GM21786 (cell line): Measurements from ENCODE around the gene KLF12.

ENCODE experiments used
- ATAC-seq: cut with Tn5 transposase; IDR thresholded peaks from one replicate; pipeline ENCODE4 v1.9.1; 2021; ENCODE audit not compliant: unreplicated experiment

Gene KLF12

DNA sequence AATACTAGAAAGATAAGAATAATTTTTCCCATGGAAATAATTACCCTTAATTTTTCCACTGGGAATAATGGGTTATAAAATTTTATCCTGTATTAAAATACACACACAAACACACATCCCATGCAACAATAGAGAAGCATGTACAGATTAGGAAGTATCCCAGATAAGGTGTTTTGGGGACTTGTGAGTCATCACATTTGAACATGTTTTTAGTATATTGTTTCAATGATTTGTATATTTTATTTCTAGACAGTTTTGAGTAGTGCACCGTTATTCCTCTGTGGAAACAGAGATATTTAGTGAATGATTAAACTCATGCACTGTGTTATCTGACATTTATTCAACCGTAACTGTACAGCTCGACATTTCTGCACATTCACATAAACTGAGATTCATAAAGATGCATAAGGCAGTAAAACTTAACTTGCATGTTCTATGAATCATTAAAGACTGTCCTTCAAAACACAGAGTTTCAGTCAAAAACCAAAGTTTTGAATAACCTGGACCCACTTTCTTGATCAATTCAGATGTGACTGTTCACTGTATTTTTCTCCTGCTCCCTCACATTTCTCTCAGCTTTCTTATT is 30.1 kb downstream of the KLF12 start:
- ATAC-seq, result no peak

DNA sequence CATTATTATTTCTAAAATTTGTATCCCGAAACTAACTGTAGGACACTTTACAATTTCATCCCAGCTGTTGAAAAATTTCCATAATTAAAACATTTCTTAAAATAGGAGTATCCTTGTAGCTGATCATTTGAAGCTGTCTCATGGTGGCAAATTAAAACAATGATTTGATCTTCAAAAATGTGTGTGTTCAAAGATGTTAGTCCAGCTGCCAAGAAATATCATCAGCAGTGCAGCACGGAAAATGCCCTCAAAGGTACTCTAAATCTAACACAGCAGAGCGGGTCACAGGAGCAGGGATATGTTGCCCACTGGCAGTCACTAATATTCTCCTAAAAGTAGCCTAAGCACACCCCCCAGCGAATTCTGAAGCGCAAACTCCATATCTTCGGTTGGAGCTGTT is 31.0 kb downstream of the KLF12 start:
- ATAC-seq, result no peak

DNA sequence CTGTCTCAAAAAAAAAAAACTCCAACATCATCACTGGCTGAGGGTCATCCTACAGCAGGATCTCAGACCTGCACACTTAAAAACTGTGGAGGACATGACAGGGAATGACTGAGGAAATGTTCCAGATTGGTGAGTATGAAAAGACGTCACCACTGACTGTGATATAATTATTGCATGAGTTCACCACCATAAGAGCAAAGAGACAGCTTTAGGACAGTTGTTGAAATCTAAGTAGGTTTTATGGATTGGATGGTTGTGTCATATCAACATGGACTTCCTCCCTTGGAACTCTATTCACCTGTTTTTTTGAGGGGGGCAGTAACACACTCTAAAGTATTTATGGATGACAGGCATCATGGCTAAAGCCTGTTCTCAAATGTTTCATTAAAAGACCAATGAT is 31.5 kb downstream of the KLF12 start:
- ATAC-seq, result no peak

DNA sequence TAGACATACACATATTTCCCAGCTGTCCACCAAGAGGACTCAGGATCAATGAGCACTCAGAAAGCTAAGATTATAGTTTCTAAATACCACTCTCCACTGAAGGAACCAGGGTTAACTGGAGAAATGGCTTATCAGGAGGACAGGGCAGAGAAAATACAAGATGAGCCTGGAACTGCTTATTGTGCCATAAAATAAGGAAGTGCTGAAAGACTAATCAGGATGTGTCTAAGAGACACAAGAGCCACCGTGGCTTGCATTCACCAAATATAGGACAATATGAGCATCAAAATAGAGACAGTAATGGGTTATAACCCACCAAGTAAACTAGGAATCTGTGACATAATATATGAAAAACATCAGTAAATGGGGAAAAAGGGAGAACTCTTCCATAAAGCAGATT is 32.8 kb downstream of the KLF12 start:
- no peak for ATAC-seq

DNA sequence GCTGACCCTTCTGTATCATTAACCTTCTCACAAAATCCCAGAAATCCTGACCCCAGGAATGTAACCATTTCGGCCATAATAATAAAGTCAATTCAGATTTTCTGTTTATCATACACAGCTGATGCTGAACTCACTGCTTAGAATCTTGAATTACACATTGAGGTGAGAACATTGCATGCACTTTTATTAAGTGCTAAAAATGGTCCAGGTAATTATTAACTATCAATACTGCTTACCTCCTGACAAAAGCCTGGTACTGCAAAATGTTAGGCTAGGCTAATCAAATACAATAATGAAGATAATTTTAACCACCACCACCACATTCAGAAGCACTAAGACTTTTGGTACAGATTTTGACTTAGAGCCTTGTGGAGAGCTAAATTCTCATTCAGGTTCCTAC is 36.1 kb downstream of the KLF12 start:
- ATAC-seq, result no peak

DNA sequence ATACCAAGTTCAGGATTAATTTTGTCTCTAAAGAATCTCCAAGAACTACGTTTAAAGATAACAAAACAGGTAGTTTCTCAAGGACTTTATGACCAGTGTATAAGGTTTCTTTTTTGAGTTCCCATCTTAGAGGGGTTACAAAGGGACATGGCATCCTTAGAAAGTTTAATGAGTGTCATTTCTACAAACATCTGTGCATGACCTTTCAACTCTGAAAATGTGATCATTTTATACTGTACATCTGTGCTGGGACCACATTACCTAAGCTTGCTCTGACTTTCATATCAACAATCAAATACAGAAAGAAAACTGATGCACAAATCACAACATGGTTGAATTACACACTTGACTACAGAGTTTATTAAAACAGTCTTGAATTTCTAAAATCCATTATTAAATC is 37.1 kb downstream of the KLF12 start:
- no peak for ATAC-seq

DNA sequence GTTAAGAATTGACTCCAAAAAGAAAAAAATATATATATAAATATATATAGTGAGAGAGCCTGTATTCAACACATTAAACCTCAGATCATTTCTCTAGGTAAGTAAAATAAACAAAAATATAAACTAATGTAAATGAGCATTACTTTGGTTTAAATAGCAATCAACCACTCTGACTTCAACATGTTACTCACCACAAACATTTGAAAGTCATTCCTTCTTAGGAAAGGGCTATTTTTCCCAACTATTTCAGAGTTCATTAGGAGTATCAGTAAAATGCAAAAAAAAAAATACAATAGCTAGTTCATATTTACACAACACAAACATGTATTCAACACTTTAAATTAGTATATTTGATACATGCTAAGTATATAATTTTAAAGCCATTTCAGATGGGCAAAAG is 40.5 kb downstream of the KLF12 start:
- ATAC-seq, result no peak

DNA sequence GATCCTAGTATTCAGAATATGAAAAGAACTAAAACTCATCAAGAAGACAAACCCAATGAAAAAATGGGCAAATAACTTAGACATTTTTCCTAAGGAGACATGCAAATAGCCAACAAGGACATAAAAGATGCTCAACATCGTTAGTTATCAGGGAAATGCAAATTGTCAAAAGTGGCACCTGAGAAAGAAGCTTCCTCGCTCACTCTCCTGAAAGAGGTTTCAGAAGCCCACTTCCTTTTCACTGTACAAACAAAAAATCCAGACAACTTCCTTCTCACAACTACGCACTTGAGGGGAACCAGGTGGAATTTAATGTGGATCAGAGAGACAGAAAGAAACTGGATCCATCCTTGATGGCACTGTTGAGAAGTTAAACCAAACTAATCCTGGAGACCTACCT is 41.5 kb downstream of the KLF12 start:
- no peak for ATAC-seq

DNA sequence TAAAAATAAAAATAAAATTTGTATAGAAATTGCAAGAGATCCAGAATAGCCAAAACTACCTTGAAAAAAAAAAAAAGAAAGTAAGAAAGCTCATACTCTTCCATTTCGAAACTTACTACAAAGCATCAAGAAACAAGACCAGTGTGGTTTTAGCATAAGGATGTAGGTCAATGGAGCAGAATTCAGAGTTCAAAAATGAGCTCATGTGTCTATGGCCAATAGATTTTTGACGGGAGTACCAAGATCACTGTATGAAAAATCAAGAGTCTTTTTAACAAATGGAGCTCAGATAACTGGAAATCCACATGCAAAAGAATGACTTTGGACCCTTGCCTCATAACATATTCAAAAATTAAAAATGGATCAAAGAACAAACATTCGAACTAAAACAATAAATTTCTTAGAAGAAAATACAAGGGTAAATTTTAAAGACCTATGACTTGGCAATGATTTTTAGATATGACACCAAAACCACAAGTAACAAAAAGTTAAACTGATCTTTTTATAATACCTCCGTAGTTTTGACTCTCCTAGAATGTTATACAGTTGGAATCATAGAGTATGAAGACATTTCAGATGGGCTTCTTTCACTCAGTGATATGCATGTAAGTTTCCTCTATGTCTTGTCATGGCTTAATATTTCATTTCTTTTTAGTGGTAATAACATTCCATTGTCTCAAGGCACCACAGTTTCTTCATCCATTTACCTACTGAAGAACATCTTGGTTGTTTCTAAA is 43.2 kb downstream of the KLF12 start:
- no peak for ATAC-seq

DNA sequence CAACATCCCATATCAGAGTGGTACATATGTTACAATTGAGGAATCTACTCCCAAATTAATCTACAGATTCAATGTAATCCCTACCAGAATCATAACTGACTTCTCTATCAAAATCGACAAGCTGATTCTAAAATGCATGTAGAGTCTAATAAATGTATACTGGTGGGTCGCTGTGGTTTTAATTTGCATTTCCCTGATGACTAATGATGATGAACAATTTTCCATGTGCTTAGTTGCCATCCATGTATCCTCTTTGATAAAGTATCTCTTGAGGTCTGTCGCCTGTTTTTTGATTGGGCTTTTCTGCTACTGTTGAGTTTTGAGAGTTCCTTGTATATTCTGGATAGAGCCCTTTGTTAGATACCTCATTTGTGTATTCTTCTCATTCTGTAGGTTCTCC is 43.8 kb downstream of the KLF12 start:
- no peak for ATAC-seq

DNA sequence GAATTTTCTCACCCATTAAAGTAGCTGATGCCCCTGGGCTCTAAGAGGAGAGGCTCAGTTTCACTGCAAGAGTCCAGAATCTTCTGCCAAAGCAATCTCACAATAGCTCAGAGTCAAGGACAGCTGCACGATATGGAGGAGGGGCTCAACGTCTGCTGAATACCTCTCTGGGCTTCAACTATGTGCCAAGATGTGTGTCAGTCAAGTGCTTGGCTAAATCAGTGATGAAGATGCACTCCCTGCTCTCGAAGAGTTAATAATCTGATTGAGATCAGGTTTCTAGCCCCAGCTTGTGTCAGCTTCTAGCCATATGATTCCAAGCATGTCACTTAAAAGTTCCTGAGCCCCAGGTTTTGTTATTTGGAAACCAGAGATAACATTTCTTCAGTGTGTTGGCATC is 46.8 kb downstream of the KLF12 start:
- no peak for ATAC-seq
